Raji (cell line): ENCODE results near the gene AKAP8L.

Experiments used
- POLR2A ChIP-seq: IDR thresholded peaks from 2 replicates; pipeline ENCODE4 v1.6.1; 2011; ENCODE audit warnings: low read depth, low read length, control low read depth; ENCODE audit not compliant: insufficient read depth

Gene AKAP8L

DNA sequence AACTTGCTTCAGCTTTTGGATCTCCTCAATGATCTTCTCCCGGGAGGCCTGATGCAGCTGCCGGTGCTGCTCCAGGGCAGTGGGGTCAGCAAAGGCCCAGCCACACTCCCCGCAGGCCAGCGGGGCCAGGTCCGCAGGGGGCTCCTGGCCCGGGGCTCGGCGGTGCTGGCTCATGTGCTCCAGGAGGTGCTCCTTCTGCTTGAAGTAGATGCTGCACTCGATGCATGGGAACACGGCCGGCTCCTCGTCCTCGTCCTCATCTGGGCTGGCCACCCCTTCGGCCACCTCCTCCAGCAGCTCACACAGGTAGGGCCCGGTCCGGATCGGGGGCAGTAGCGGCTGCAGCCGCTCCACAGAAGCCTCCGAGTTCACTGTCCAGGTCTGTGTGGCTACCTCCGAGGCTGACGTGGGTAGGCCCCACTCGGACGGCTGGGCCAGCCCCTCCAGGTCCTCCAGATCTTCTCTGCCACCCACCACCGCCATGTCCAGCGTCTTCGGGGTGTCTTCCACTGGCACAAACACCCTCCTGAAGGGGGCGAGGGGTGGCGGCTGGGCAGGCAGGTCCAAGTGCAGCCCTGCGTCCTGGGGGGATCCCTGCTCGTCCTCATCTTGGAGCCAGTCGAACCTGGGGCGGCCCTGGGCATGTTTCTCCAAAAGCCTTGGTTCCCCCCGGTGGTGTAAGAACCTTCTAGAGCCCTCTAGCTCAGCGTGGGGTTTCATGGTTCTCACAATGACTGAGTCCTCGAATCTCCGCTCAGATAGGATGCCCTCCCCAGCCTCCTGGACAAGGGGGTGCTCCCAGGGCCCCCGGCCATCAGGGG, 21.2 kb upstream of the AKAP8L start:
- no peak for TF ChIP-seq POLR2A

DNA sequence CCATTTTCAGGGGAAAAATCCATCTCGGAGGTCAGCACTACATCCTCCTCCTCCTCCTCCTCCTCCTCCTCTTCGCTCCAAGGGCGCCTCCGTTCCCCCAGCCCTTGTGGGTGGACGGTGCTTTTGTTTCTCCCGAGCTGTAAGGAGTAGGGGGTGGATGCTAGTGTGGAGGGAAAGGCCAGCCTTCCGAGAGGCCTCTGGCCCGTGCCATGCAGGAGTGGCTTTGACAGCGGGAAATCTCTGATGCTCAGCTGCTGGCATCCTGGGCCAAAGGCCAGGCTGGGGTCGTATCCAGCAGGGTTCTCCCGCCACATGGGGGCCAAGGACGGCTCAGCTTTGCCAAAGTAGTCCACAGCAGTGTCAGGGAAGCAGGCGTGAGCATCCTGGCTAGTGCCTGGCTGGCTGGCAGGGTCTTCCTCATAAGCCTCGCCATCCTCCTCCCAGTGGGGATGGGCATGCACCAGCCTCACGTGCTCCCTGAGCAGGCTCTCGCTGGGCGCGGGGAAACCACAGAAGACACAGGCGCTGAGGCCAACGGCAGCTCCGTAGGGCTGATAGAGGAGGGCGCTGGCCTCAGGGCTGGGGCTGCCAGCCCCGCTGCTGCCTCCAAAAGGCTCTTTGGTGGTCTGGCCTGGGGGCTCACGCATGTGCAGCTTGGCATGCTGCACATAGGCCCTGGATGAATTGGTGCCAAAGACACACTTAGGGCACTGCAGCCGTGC, 20.5 kb upstream of the AKAP8L start:
- no peak for TF ChIP-seq POLR2A

DNA sequence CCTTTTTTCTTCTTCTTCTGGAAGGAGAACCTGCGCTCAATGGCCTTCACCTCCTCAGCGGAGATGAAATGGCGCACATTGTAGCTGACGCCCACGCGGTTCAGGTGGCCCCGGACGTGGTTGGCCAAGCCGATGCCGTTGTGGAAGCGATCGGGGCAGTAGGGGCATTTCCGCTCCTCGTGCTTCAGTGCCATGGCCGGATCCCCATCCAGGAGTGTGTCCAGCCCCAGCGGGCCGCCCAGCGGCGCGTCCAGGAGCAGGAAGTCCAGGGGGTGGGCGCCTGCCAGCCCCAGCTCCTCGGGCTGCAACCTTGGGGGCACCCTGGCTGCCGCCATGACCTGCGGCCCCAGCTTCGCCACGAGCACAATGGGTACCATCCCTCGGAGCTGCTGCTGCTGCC, 19.8 kb upstream of the AKAP8L start:
- no peak for TF ChIP-seq POLR2A

DNA sequence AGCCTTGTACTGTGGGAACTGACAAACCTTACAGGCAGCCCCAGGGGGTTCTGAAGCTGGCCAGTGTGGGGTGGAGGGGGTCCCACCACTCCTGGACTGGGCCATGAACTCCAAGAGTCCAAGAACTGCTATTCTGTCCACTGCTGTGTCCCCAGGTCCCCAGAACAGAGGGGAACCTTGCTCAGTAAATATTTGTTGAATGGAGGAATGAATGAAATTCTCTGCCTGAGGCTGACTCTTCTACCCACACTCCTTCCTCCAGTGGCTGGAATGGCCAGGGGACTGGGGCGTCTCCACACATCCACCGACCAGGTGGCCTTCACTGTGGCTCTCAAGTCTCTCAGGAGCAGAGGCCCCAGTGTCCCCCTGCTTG, 19.3 kb upstream of the AKAP8L start:
- no peak for TF ChIP-seq POLR2A

DNA sequence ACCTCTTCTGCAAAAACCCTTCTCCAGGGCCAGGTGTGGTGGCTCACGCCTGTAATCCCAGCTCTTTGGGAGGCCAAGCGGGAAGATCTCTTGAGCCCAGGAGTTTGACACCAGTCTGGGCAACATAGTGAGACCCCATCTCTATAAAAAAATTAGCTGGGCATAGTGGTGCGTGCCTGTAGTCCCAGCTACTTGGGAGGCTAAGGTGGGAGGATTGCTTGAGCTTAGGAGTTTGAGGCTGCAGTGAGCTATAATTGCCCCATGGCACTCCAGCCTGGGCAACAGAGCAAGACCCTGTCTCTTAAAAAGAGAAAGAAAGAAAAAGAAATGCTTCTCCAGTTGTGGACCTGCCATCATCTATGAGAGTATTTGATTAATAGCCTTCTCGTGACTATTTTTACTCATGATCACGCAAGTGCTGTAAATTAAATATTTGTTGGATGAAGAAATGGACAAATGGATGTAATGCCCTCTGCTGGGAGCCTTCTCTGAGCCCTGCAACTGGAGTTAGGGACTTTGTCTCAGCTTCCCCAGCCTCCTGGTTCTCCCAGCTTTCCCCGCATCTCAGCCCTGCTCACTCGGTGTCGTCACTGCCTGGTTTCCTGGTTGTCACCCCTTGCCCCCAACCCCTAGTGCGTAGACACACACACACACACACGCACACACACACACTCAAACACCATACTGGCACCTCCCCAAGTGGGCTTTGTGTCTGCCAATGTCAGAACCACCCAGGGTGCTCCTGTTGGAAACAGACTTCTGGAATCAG, 18.8 kb upstream of the AKAP8L start:
- no peak for TF ChIP-seq POLR2A

DNA sequence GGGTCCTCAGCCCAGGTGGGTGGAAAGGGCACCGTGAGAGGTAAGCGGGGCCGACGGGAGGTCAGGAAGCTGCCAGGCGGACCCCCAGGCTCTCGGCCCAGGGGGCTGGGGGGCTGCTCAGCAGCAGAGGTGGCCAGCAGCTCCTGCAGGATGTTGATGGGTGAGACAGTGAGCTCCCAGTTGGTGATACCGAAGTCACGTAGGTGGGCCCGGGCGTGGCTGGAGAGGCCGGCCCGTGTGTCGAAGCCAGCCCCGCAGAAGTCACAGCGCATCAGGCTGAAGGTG, 18.0 kb upstream of the AKAP8L start:
- TF ChIP-seq POLR2A = no peak

DNA sequence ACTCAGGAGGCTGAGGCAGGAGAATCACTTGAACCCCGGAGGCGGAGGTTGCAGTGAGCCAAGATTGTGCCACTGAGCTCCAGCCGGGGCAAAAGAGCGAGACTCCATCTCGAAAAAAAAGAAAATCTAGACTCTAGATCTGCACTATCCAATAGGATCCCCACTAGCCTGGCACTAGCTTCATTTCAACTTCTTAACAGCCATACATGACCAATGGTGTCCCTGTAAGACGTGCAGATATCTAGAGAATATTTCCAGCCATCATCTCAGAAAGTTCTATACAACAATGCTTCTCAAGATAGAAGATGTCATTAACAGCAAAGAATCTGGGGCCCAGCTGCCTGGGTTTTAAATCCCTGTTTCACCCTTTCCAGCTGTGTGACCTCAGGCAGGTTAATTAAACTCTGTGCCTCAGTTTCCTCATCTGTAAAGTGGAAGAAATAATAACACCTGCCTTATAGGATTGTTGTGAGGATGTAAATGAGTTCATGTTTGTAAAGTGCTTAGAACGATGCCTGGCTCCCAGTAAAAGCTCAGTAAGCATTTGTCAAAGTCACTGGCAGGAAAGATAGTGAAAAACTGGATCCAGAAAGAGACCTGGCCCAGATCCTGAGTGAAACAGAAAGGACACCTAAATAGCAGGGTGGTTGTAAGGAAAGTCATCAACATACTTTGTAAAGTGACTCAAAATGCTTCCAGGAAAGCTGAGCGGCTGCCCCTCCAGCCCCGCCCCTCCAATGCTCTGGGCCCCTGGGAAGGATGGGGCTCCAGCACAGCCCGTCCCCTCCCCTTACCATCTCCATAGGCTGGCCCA, 17.4 kb upstream of the AKAP8L start:
- TF ChIP-seq POLR2A = no peak

DNA sequence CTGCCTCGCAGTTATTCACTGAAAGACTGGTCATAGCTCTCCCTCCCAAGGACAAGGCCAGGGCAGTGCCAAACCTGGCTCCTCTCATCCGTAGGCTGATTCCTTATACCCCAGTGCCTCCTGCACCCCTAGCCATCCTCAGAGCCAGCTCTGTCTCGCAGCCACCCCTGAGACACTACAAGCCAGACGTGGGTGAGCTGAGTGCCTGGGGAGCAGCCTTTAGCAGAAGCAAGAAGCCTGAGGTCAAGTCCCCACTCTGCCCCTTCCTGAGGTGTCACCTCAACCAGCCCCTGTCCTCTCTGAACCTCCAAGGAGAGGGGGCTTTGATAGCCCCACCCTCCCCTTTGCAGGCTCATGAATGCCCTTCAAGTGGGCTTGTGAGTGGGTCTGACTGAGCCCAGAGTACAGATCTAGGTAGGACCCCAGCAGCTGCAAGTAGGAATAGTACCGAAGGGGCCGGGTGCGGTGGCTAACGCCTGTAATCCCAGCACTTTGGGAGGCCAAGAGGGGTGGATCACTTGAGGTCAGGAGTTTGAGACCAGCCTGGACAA, 14.8 kb upstream of the AKAP8L start:
- no peak for TF ChIP-seq POLR2A

DNA sequence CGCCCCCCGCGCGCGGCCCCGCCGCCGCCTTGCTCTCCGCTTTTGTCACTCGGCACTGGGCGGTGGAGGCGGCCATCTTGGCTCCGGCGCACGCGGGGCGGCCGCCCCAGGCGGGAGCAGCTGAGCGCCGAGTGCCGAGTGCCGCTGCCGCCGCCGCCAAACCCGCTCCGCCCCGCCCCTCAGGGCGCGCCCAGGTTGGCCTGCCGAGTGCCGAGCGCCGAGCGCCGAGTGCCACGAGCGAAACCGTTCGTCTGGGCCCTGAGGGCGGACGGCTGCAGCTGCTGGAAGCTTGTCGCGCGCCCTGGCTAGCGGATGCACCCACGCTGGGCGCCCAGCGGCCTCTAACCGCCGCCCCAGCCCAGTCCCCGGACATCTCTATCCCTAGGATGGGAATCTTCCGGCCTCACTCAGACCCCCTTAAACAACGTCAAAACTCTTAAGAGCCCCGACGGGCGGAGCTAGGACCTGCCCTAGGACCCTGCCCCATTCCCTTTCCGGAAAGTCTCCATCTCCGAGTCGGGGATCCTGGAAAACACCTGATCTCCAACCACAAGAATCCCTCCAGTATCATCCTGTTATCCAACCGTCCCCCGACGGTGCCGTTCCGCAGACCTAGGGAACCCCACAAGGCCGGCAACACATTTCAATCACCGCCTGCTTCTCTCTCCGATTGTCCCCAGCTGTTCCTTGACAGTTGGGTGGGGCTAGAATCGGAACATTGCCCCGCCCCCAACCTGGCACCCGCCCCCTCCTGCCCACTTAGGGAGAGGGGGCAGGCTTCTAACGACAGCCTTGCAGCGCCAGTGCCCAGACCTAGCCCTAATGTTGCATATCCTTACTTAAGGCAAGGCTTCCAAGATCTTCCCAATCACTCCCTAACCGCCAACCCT, 14.1 kb upstream of the AKAP8L start:
- peak; percentile 79 for TF ChIP-seq POLR2A

DNA sequence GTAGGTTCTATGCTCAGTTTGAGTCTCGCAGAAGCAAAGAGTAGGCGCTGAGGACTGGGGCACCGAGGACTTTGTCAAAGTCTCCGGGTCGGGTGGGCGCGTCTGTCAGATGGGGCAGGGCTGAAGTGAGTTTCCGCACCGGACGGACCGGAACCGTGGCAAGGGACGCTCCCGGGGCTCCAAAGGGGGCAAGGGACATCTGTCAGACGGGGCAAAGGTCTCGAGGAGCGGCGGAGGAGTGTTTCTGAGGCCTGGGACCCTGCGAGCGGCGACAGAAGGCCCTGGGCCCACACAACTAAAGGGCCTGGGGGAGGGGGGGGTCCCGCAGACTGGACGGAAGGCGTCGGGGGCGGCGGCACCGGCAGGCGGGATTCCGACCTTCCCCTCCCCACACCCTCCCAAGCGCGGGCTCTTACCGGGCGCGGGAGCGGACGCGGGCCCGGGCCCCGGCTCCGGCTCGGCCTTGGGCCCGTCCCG, 13.3 kb upstream of the AKAP8L start:
- TF ChIP-seq POLR2A = no peak

DNA sequence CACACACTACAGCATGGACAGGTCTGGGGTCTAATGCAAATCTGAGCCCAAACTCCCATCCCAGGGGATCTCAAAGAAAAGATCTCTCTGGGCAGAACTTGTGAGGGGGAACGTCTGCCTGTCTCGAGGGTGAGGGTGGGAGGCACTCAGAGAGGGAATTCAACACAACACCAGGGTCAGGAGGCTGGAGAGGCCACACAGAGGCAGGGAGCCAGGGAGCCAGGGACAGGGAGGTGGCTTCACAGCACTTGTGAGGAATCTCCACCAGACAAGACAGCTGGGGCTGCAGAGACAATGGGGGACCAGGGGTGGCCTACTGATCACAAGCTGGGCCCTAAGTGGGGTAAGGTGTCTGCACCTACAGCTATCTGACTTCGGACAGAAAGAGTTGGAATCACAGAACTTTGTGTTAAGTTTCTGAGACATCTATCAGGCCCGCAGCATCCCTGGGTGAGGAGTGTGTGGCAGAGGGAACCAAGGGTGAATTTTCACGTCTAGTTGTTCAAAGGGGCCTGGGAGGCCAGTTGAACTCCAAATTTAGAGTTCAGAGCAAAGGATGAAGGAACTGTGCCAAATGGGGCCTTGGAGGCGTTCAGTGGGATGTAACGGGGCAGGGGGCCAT, 12.7 kb upstream of the AKAP8L start:
- TF ChIP-seq POLR2A = no peak

DNA sequence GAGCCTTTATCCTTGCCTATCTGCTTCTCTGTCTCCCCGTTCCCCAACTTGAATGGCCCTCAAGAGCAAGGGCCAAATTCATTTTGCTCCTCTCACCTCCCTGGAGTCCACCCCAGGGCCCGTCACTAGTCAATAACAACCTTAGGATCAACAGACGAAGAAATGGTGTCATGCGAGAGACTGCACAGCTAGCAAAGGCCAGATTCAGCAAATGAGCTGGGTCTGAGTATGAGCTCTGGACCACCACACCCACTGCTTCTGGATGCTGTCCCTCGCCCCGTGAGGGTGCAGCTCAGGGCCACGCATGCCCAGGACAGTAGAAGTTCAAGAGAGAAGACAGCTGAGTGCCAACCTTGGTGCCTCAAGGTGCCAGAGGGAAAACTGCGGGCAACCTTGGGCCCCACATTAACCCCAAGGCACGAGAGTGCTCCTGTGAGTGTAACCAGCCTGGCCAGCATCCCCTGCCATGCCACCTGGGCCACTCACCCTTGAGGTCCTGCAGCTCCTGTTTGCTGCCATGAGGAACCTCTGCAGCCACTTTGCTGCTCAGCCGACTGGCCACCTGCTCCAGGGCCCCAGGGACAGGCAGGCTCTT, 11.8 kb upstream of the AKAP8L start:
- TF ChIP-seq POLR2A = no peak

DNA sequence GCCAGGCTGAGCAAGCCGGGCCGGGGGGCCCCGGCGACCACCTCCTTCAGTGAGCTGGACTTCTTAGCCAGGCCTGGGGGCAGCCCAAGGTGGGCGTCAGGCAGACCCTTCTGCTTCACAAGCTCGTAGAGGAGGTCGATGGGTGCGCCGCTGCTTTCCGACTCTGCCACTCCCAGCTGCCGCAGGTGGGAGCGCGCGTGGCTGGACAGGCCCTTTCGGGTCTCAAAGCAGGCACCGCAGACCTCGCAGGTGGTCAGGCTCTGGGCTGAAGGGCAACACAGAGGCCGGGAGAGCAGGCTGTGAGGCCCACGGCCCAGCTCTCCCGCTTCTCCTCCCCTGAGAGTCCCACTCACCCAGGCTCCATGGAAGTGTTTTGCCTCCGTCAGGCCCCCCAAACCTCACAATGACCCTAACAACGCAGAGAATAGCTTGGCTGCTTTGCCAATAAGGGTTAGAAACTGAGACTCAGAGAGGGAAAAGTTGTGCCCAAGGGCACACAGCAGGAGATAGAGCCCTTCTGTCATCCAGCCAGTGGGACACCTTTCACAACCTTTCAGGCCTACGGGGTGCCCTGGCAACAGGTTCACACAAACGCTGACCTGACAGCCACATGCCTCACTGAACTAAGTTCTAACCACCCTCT, 11.2 kb upstream of the AKAP8L start:
- TF ChIP-seq POLR2A = no peak
